Fibroblast of lung (primary cell): ENCODE data around the gene CCDC38.

Experiments used
- EZH2 ChIP-seq: IDR thresholded peaks from 2 replicates; pipeline ENCODE4 v1.5.1; 2012; ENCODE audit warnings: low read length, control low read depth, mild to moderate bottlenecking; ENCODE audit errors: missing control alignments
- TF ChIP-seq, protein P1 (sequence below), 2 donors: IDR thresholded peaks in 1 of 2; conservative IDR thresholded peaks in 1 of 2; 1 replicate in 1 of 2; 2 replicates in 1 of 2; pipeline ENCODE4 v1.5.1; 2011 to 2012; ENCODE audit warnings: low read length in 2 of 2, control low read depth in 1 of 2, inconsistent platforms in 1 of 2, low read depth in 1 of 2, mild to moderate bottlenecking in 1 of 2

DNA sequence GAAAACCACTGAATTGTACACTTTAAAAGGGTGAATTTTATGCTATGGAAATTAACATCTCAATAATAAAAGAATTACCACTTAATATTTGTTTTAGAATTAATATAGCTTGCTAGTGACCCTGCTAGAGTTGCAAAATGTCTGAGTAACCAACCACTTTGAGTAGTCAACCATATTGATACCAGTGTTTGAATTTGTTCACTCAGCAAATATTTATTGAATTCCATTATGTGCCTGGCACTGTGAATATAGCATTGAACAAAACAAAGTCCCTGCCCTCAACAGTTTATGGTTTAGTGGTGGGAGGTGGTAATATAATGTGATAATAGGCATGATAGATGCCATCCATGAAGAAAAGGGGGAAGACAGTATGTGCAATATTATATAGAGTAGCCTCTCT, 79.1 kb downstream of the CCDC38 start:
- no peak for TF ChIP-seq EZH2
- TF ChIP-seq, protein P1, sequence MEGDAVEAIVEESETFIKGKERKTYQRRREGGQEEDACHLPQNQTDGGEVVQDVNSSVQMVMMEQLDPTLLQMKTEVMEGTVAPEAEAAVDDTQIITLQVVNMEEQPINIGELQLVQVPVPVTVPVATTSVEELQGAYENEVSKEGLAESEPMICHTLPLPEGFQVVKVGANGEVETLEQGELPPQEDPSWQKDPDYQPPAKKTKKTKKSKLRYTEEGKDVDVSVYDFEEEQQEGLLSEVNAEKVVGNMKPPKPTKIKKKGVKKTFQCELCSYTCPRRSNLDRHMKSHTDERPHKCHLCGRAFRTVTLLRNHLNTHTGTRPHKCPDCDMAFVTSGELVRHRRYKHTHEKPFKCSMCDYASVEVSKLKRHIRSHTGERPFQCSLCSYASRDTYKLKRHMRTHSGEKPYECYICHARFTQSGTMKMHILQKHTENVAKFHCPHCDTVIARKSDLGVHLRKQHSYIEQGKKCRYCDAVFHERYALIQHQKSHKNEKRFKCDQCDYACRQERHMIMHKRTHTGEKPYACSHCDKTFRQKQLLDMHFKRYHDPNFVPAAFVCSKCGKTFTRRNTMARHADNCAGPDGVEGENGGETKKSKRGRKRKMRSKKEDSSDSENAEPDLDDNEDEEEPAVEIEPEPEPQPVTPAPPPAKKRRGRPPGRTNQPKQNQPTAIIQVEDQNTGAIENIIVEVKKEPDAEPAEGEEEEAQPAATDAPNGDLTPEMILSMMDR (conservative IDR thresholded peaks at IDR 0.05 in 1 of 2, IDR thresholded peaks at IDR 0.05 in 1 of 2; ENCODE audit: low read depth in 1 of 2, low read length in 2 of 2) = no peak
